Astrocyte (in vitro differentiated cells and primary cell): Measurements from ENCODE around the gene HS6ST1. TPM values are rescaled to one million over a fixed set of nuclear protein-coding genes. Genes with fewer than 3 reads are reported as not detected.

Source experiments
- DNase-seq: peaks from one replicate; pipeline ENCODE4 v3.0.0-alpha.2; 2010; ENCODE audit warnings: low read depth
- FAIRE-seq: peaks from 2 replicates; lab custom pipeline; 2011; peaks lifted over from hg19 to GRCh38; lab: Jason Lieb, UNC
- H2AFZ ChIP-seq: 2 replicates; pipeline ENCODE4 v1.6.0; 2012; ENCODE audit warnings: low read depth, low read length, inconsistent platforms
- H3K27ac ChIP-seq: 2 replicates; pipeline ENCODE4 v1.5.1; 2011; ENCODE audit warnings: low read depth, low read length, inconsistent platforms
- H3K27me3 ChIP-seq: 2 replicates; pipeline ENCODE4 v1.6.0; 2011; ENCODE audit warnings: low read length, inconsistent platforms; ENCODE audit not compliant: insufficient read depth
- H3K36me3 ChIP-seq: 2 replicates; pipeline ENCODE4 v1.5.1; 2011; ENCODE audit warnings: low read length, inconsistent platforms; ENCODE audit not compliant: insufficient read depth
- H3K4me1 ChIP-seq: 2 replicates; pipeline ENCODE4 v1.5.1; 2011; ENCODE audit warnings: low read length, inconsistent platforms; ENCODE audit not compliant: insufficient read depth
- H3K4me2 ChIP-seq: 2 replicates; pipeline ENCODE4 v1.6.0; 2012; ENCODE audit warnings: low read length, inconsistent platforms
- H3K4me3 ChIP-seq: 2 replicates; pipeline ENCODE4 v1.5.1; 2011; ENCODE audit warnings: low read depth, mild to moderate bottlenecking, low read length, inconsistent platforms; ENCODE audit not compliant: insufficient read depth
- H3K79me2 ChIP-seq: 2 replicates; pipeline ENCODE4 v1.6.0; 2012; ENCODE audit warnings: mild to moderate bottlenecking, low read length, inconsistent platforms; ENCODE audit not compliant: insufficient read depth
- H3K9ac ChIP-seq: 2 replicates; pipeline ENCODE4 v1.6.0; 2012; ENCODE audit warnings: mild to moderate bottlenecking, low read length, inconsistent platforms
- H3K9me3 ChIP-seq: 2 replicates; pipeline ENCODE4 v1.5.1; 2012; ENCODE audit warnings: low read depth, mild to moderate bottlenecking, low read length, inconsistent platforms; ENCODE audit not compliant: insufficient read depth
- H4K20me1 ChIP-seq: 2 replicates; pipeline ENCODE4 v1.6.0; 2012; ENCODE audit warnings: low read length, inconsistent platforms; ENCODE audit not compliant: insufficient read depth
- H3K27ac Mint-ChIP-seq: one replicate; pipeline ENCODE4 v1.8.0; 2021; ENCODE audit warnings: mild to moderate bottlenecking, mixed read lengths; ENCODE audit not compliant: unreplicated experiment
- H3K27me3 Mint-ChIP-seq: one replicate; pipeline ENCODE4 v1.8.0; 2021; ENCODE audit warnings: low read depth, mixed read lengths; ENCODE audit not compliant: unreplicated experiment
- H3K36me3 Mint-ChIP-seq: one replicate; pipeline ENCODE4 v1.8.0; 2021; ENCODE audit warnings: low read depth, mixed read lengths; ENCODE audit not compliant: unreplicated experiment
- H3K4me1 Mint-ChIP-seq: one replicate; pipeline ENCODE4 v1.8.0; 2021; ENCODE audit warnings: low read depth, mixed read lengths; ENCODE audit not compliant: unreplicated experiment
- H3K4me3 Mint-ChIP-seq: one replicate; pipeline ENCODE4 v1.8.0; 2021; ENCODE audit warnings: mild to moderate bottlenecking, moderate library complexity, mixed read lengths; ENCODE audit not compliant: unreplicated experiment
- H3K9me3 Mint-ChIP-seq: one replicate; pipeline ENCODE4 v1.8.0; 2021; ENCODE audit warnings: mild to moderate bottlenecking, mixed read lengths; ENCODE audit not compliant: unreplicated experiment
- EZH2 ChIP-seq: IDR thresholded peaks from 2 replicates; pipeline ENCODE4 v1.6.1; 2012; ENCODE audit warnings: mild to moderate bottlenecking, low read length, inconsistent platforms; ENCODE audit not compliant: insufficient read depth
- total RNA-seq: library from RNA; stranded (reverse); gene quantifications from 2 replicates; pipeline ENCODE4 v1.2.1, GENCODE V29; 2021
- TF ChIP-seq, protein P1 (sequence below): IDR thresholded peaks from 2 replicates; pipeline ENCODE4 v1.5.1; 2011; ENCODE audit warnings: low read depth, mild to moderate bottlenecking, inconsistent platforms, low read length, moderate library complexity; ENCODE audit not compliant: insufficient read depth

The HS6ST1 gene
- total RNA-seq, 1 donor from 2014 or later: 20.5 TPM

DNA sequence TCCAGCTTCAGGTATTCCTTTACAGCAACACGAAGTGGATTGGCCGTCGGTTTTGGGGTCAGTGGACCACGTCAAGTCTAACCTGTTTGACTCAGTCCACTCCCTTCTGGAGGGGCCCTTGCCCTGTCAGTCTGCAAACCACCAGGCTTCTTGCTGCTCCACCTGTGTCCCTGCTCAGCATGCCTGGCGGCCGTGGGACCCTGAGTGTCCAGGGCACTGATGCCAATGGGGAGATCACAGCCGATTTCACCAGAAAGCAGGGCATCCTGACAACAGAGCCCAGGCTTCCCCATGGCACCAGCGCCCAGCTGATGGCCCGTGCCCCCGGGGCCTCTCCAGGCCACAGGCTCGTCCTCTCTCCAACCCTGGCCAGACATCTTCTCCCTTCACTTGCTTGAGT lies 41.2 kb upstream of the HS6ST1 start:
- no peaks in the 10 kb centered on the region for H3K27me3 Mint-ChIP-seq
- peaks cover 8% of the 10 kb centered on the region for H3K9me3 Mint-ChIP-seq
- H3K4me1 ChIP-seq: peaks cover 26% of the 10 kb centered on the region
- H3K27ac Mint-ChIP-seq: no peak overlapping the region
- no peaks in the 10 kb centered on the region for H3K36me3 ChIP-seq
- no peak overlapping the region for H3K4me2 ChIP-seq
- no peaks in the 10 kb centered on the region for H3K9me3 ChIP-seq
- no peaks in the 10 kb centered on the region for H4K20me1 ChIP-seq
- no peak overlapping the region for H3K4me3 ChIP-seq
- no peak overlapping the region for H2AFZ ChIP-seq
- no peaks in the 10 kb centered on the region for H3K79me2 ChIP-seq
- H3K27me3 ChIP-seq: no peaks in the 10 kb centered on the region
- peaks cover 32% of the 10 kb centered on the region for H3K4me1 Mint-ChIP-seq
- DNase-seq (no peak), FAIRE-seq (no peak)
- peaks cover 1% of the 10 kb centered on the region for H3K36me3 Mint-ChIP-seq
- no peak overlapping the region for H3K9ac ChIP-seq
- TF ChIP-seq, protein P1, sequence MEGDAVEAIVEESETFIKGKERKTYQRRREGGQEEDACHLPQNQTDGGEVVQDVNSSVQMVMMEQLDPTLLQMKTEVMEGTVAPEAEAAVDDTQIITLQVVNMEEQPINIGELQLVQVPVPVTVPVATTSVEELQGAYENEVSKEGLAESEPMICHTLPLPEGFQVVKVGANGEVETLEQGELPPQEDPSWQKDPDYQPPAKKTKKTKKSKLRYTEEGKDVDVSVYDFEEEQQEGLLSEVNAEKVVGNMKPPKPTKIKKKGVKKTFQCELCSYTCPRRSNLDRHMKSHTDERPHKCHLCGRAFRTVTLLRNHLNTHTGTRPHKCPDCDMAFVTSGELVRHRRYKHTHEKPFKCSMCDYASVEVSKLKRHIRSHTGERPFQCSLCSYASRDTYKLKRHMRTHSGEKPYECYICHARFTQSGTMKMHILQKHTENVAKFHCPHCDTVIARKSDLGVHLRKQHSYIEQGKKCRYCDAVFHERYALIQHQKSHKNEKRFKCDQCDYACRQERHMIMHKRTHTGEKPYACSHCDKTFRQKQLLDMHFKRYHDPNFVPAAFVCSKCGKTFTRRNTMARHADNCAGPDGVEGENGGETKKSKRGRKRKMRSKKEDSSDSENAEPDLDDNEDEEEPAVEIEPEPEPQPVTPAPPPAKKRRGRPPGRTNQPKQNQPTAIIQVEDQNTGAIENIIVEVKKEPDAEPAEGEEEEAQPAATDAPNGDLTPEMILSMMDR: no peak
- TF ChIP-seq EZH2: no peak
- no peak overlapping the region for H3K27ac ChIP-seq
- no peak overlapping the region for H3K4me3 Mint-ChIP-seq

DNA sequence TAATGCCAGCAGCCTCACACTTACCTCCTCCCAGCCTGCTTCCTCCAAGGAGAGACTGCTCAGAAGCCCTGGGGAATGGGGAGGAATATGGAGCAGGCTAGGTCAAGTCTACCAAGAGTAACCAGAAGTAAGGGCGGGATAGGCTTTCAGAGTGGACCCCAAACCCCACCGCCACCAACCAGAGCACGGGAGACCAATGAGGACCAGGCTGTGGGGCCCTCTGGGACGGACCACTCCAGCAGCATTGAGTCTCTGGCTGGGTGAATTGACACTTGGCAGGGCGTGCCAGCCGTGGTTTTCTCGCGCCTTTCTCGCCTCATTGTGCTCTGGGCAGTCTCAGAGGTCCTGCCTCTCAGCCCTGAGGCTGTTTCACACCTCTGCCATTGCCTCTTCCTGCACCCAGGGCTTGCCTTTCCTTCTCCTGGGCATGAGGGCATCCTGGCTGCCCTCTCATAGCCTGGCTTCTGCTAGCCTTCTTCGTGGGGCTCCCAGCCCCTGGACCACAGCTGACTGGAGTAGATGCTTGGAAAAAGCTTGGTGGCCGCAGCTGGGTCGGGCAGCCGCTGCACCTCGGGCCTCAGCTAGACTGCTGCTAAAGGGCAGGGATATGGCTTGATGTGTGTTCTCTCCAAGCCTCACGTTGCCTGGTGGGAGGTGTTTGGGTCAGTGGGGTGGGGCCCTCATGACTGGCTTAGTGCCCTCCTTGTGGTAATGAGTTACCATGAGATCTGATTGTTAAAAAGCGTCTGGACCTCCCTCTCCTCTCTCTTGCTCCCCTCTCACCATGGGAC lies 40.5 kb upstream of the HS6ST1 start:
- H3K4me3 Mint-ChIP-seq: no peak overlapping the region
- no peaks in the 10 kb centered on the region for H3K9me3 ChIP-seq
- peaks cover 3% of the 10 kb centered on the region for H3K27me3 Mint-ChIP-seq
- H3K36me3 Mint-ChIP-seq: peaks cover 1% of the 10 kb centered on the region
- H3K27ac ChIP-seq: no peak overlapping the region
- no peak overlapping the region for H3K9ac ChIP-seq
- H2AFZ ChIP-seq: no peak overlapping the region
- peaks cover 23% of the 10 kb centered on the region for H3K4me1 ChIP-seq
- H3K36me3 ChIP-seq: no peaks in the 10 kb centered on the region
- H4K20me1 ChIP-seq: no peaks in the 10 kb centered on the region
- DNase-seq: no peak
- H3K27ac Mint-ChIP-seq: no peak overlapping the region
- peaks cover 32% of the 10 kb centered on the region for H3K4me1 Mint-ChIP-seq
- no peaks in the 10 kb centered on the region for H3K79me2 ChIP-seq
- peaks cover 11% of the 10 kb centered on the region for H3K9me3 Mint-ChIP-seq
- no peak overlapping the region for H3K4me2 ChIP-seq
- no peak overlapping the region for H3K4me3 ChIP-seq
- no peaks in the 10 kb centered on the region for H3K27me3 ChIP-seq
- no peak for TF ChIP-seq EZH2
- TF ChIP-seq, protein P1: no peak
- no peak for FAIRE-seq
